H9 (cell line): ENCODE measurements around the gene DCN. TPM values are rescaled to one million over a fixed set of nuclear protein-coding genes. Genes with fewer than 3 reads are reported as not detected.

ENCODE experiments used
- DNase-seq: peaks from one replicate; pipeline ENCODE4 v3.0.0-alpha.2; 2017
- H2AFZ ChIP-seq: one replicate; pipeline ENCODE4 v1.6.1; 2013; ENCODE audit warnings: mild to moderate bottlenecking, low read length, control low read depth, moderate library complexity
- H2AK5ac ChIP-seq: 2 replicates; pipeline ENCODE4 v1.6.1; 2013; ENCODE audit warnings: low read length, control low read depth, mixed read lengths; ENCODE audit not compliant: insufficient read length
- H2BK120ac ChIP-seq: one replicate; pipeline ENCODE4 v1.6.1; 2013; ENCODE audit warnings: low read depth, mild to moderate bottlenecking, low read length, control low read depth, inconsistent platforms; ENCODE audit not compliant: poor library complexity, severe bottlenecking
- H2BK12ac ChIP-seq: 2 replicates; pipeline ENCODE4 v1.6.1; 2013; ENCODE audit warnings: low read length, control low read depth, mixed read lengths, low read depth; ENCODE audit not compliant: insufficient read length
- H2BK15ac ChIP-seq: 2 replicates; pipeline ENCODE4 v1.6.1; 2013; ENCODE audit warnings: low read depth, low read length, control low read depth
- H2BK20ac ChIP-seq: one replicate; pipeline ENCODE4 v1.6.1; 2013; ENCODE audit warnings: low read depth, mild to moderate bottlenecking, low read length, control low read depth, inconsistent platforms; ENCODE audit not compliant: poor library complexity, severe bottlenecking
- H2BK5ac ChIP-seq: 2 replicates; pipeline ENCODE4 v1.6.1; 2013; ENCODE audit warnings: low read length, control low read depth, mixed read lengths; ENCODE audit not compliant: insufficient read length
- H3K14ac ChIP-seq: 2 replicates; pipeline ENCODE4 v1.6.1; 2013; ENCODE audit warnings: low read length, control low read depth; ENCODE audit not compliant: insufficient read depth
- H3K18ac ChIP-seq: 2 replicates; pipeline ENCODE4 v1.6.1; 2013; ENCODE audit warnings: low read depth, mild to moderate bottlenecking, mixed read lengths, low read length, control low read depth; ENCODE audit not compliant: insufficient read length
- H3K23ac ChIP-seq: 2 replicates; pipeline ENCODE4 v1.6.1; 2013; ENCODE audit warnings: low read length, control low read depth, mixed read lengths, low read depth; ENCODE audit not compliant: insufficient read length
- H3K23me2 ChIP-seq: 2 replicates; pipeline ENCODE4 v1.6.1; 2013; ENCODE audit warnings: low read depth, mild to moderate bottlenecking, mixed read lengths, low read length, control low read depth; ENCODE audit not compliant: insufficient read length, poor library complexity, severe bottlenecking
- H3K27ac ChIP-seq: 2 replicates; pipeline ENCODE4 v1.5.1; 2013; ENCODE audit warnings: low read length, control low read depth, mixed read lengths, low read depth; ENCODE audit not compliant: insufficient read length
- H3K27me3 ChIP-seq: 2 replicates; pipeline ENCODE4 v1.6.1; 2013; ENCODE audit warnings: low read length, control low read depth, inconsistent platforms; ENCODE audit not compliant: insufficient read depth
- H3K4ac ChIP-seq: 2 replicates; pipeline ENCODE4 v1.6.1; 2013; ENCODE audit warnings: low read depth, mild to moderate bottlenecking, control low read depth, inconsistent platforms, low read length, moderate library complexity
- H3K4me1 ChIP-seq: 2 replicates; pipeline ENCODE4 v1.6.1; 2013; ENCODE audit warnings: low read length, control low read depth, inconsistent platforms; ENCODE audit not compliant: insufficient read depth
- H3K4me2 ChIP-seq: 2 replicates; pipeline ENCODE4 v1.6.1; 2013; ENCODE audit warnings: low read length, control low read depth, mixed read lengths; ENCODE audit not compliant: insufficient read length, insufficient read depth
- H3K56ac ChIP-seq: 2 replicates; pipeline ENCODE4 v1.6.1; 2013; ENCODE audit warnings: low read depth, mild to moderate bottlenecking, mixed read lengths, low read length, control low read depth; ENCODE audit not compliant: insufficient read length
- H3K79me1 ChIP-seq: 2 replicates; pipeline ENCODE4 v1.6.1; 2013; ENCODE audit warnings: low read depth, mild to moderate bottlenecking, moderate library complexity, low read length, control low read depth, inconsistent platforms; ENCODE audit not compliant: insufficient read depth, poor library complexity, severe bottlenecking
- H3K79me2 ChIP-seq: 2 replicates; pipeline ENCODE4 v1.6.1; 2013; ENCODE audit warnings: low read length, control low read depth, inconsistent platforms; ENCODE audit not compliant: insufficient read depth
- H3K9ac ChIP-seq: 2 replicates; pipeline ENCODE4 v1.6.1; 2013; ENCODE audit warnings: low read length, control low read depth, mixed read lengths; ENCODE audit not compliant: insufficient read length; ENCODE audit errors: extremely low read depth
- H3K9me3 ChIP-seq: one replicate; pipeline ENCODE4 v1.6.1; 2013; ENCODE audit warnings: low read depth, low read length, inconsistent platforms; ENCODE audit not compliant: control insufficient read depth
- H3T11ph ChIP-seq: one replicate; pipeline ENCODE4 v1.6.1; 2013; ENCODE audit warnings: mild to moderate bottlenecking, low read length, control low read depth, inconsistent platforms
- H4K20me1 ChIP-seq: one replicate; pipeline ENCODE4 v1.6.1; 2013; ENCODE audit not compliant: control insufficient read depth, insufficient read length, insufficient read depth
- H4K5ac ChIP-seq: 2 replicates; pipeline ENCODE4 v1.6.1; 2013; ENCODE audit warnings: low read depth, mild to moderate bottlenecking, mixed read lengths, low read length, control low read depth; ENCODE audit not compliant: insufficient read length
- H4K8ac ChIP-seq: replicated peaks from 2 replicates; pipeline ENCODE4 v1.6.1; 2013; ENCODE audit warnings: low read length, control low read depth, mixed read lengths, low read depth; ENCODE audit not compliant: insufficient read length
- H4K91ac ChIP-seq: 2 replicates; pipeline ENCODE4 v1.6.1; 2013; ENCODE audit warnings: low read depth, mild to moderate bottlenecking, moderate library complexity, mixed read lengths, low read length, control low read depth; ENCODE audit not compliant: insufficient read length
- H3K27ac Mint-ChIP-seq, 3 experiments: 2 replicates in 2 of 3; 3 replicates in 1 of 3; pipeline ENCODE4 v1.8.0; 2020 to 2021; ENCODE audit warnings: mixed read lengths in 3 of 3, mild to moderate bottlenecking in 1 of 3, moderate library complexity in 1 of 3
- H3K27me3 Mint-ChIP-seq: 2 replicates; pipeline ENCODE4 v1.8.0; 2021; ENCODE audit warnings: low read depth, mild to moderate bottlenecking, moderate library complexity, mixed read lengths
- H3K36me3 Mint-ChIP-seq, 3 experiments: 2 replicates in 2 of 3; 3 replicates in 1 of 3; pipeline ENCODE4 v1.8.0; 2020 to 2021; ENCODE audit warnings: low read depth in 3 of 3, mixed read lengths in 3 of 3; ENCODE audit not compliant: insufficient read depth in 1 of 3
- H3K4me1 Mint-ChIP-seq, 2 experiments: 2 replicates each; pipeline ENCODE4 v1.8.0; 2020; ENCODE audit warnings: mixed read lengths in 2 of 2
- H3K4me3 Mint-ChIP-seq, 2 experiments: 2 replicates in 1 of 2; 3 replicates in 1 of 2; pipeline ENCODE4 v1.8.0; 2020 to 2021; ENCODE audit warnings: mild to moderate bottlenecking in 2 of 2, mixed read lengths in 2 of 2, moderate library complexity in 1 of 2
- H3K9me3 Mint-ChIP-seq, 2 experiments: 2 replicates in 1 of 2; 3 replicates in 1 of 2; pipeline ENCODE4 v1.8.0; 2020; ENCODE audit warnings: mild to moderate bottlenecking in 2 of 2, mixed read lengths in 2 of 2, moderate library complexity in 1 of 2
- CTCF ChIP-seq: fragments of 200-600 bp; sonication (generic); conservative IDR thresholded peaks from 3 replicates; pipeline ENCODE4 v1.8.0; 2021; ENCODE audit warnings: antibody characterized with exemption, mild to moderate bottlenecking
- WGBS: extraction: QIAGEN DNeasy Blood & Tissue Kit; methylation state at CpG from one replicate; pipeline ENCODE4 v1.1.7; 2013; ENCODE audit warnings: missing lambda C conversion rate, low lambda C conversion rate, mixed read lengths; ENCODE audit not compliant: insufficient read length; ENCODE audit errors: extremely low coverage; 5-methylcytosine and 5-hydroxymethylcytosine counted together
- total RNA-seq: library from RNA; stranded (reverse); gene quantifications from 2 replicates; pipeline ENCODE4 v1.2.1, GENCODE V29; 2021

DCN gene
- total RNA-seq, 1 experiment from 2014 or later, result not detected

DNA sequence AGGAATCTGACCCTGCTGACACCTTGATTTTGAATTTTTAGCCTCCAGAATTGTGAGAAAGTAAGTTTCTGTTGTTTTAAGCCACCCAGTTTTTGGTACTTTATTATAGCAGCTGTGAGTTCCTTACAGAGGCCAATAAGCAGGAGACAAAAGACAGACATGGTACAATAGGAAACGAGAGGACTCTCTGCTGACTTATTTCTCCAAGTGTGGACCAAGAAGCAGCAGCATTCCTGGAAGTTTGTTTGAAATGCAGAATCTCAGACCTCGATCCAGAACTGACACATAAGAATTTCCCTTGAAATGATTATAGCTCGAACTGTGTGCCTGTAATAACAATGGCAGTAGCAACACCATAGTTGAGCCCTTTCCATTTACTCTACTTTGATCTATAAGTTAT lies 39.4 kb downstream of the DCN start:
- H2BK120ac ChIP-seq, result no peak overlapping the region
- H3K4me2 ChIP-seq, result no peak overlapping the region
- H3K27ac Mint-ChIP-seq, result no peak overlapping the region
- H3K79me2 ChIP-seq, result no peaks in the 10 kb centered on the region
- H4K91ac ChIP-seq, result no peak overlapping the region
- no peak overlapping the region for H4K8ac ChIP-seq
- no peak overlapping the region for H3K56ac ChIP-seq
- H3K18ac ChIP-seq, result no peak overlapping the region
- no peaks in the 10 kb centered on the region for H3K9me3 ChIP-seq
- H3K23me2 ChIP-seq, result no peaks in the 10 kb centered on the region
- H2AFZ ChIP-seq, result no peak overlapping the region
- no peak overlapping the region for H3K9ac ChIP-seq
- H3K9me3 Mint-ChIP-seq, result no peaks in the 10 kb centered on the region; a peak in 1 of 5 replicates
- no peaks in the 10 kb centered on the region for H3K4me1 Mint-ChIP-seq
- WGBS, result no CpG with 5 or more reads among the region's 3 CpGs
- no peak overlapping the region for H2BK5ac ChIP-seq
- no peaks in the 10 kb centered on the region for H3K4me1 ChIP-seq
- H3K14ac ChIP-seq, result no peak overlapping the region
- H2AK5ac ChIP-seq, result no peak overlapping the region
- H3K4ac ChIP-seq, result no peak overlapping the region
- no peak overlapping the region for H4K5ac ChIP-seq
- H3K4me3 Mint-ChIP-seq, result no peak overlapping the region
- H3K23ac ChIP-seq, result no peak overlapping the region
- no peak overlapping the region for H3K27ac ChIP-seq
- H3K27me3 ChIP-seq, result no peaks in the 10 kb centered on the region
- no peaks in the 10 kb centered on the region for H4K20me1 ChIP-seq
- H2BK15ac ChIP-seq, result no peak overlapping the region
- no peaks in the 10 kb centered on the region for H3K27me3 Mint-ChIP-seq
- H2BK20ac ChIP-seq, result no peak overlapping the region
- DNase-seq, result no peak
- no peaks in the 10 kb centered on the region for H3K79me1 ChIP-seq
- no peak for TF ChIP-seq CTCF
- H3T11ph ChIP-seq, result no peak overlapping the region
- no peak overlapping the region for H2BK12ac ChIP-seq
- no peaks in the 10 kb centered on the region for H3K36me3 Mint-ChIP-seq
